ENCODE results near the gene PTPRN2. TPM values are rescaled to one million over a fixed set of nuclear protein-coding genes. Genes with fewer than 3 reads are reported as not detected.
A peak's percentile ranks its signal among the peaks of the same experiment; 100 is the strongest.

Gene PTPRN2
- total and polyA plus RNA-seq, 5 experiments from 2014 or later, result 0.69 to 1.5 (median 0.99) TPM

GRCh38 chr7:157584420-157584819 is 1003.2 kb downstream of the PTPRN2 start:
- H3K27ac Mint-ChIP-seq, result no peak overlapping the region
- POLR2A ChIA-PET, result no interaction called here
- H3K4me1 Mint-ChIP-seq, result peaks cover 3 to 16% (median 11%) of the 10 kb centered on the region in 4 donors
- peak overlapping the region in 4 of 10 donors; percentile 19 to 48 (median 30) for H3K4me3 Mint-ChIP-seq
- H3K9me3 Mint-ChIP-seq, result no peaks in the 10 kb centered on the region
- H3K27me3 Mint-ChIP-seq, result peaks cover 10 to 57% (median 31%) of the 10 kb centered on the region in 5 donors
- no peaks in the 10 kb centered on the region for H3K36me3 Mint-ChIP-seq
- DNase-seq, result no peak
- no peak for ATAC-seq

GRCh38 chr7:157581740-157582139 is 1005.9 kb downstream of the PTPRN2 start:
- Mint-ChIP-seq H3K4me1 (peaks cover 4 to 17% (median 14%) of the 10 kb centered on the region in 4 donors), H3K4me3 (no peak overlapping the region), H3K36me3 (no peaks in the 10 kb centered on the region), H3K27me3 (peaks cover 6 to 44% (median 26%) of the 10 kb centered on the region in 5 donors), H3K27ac (no peak overlapping the region), H3K9me3 (no peaks in the 10 kb centered on the region)
- no peak for ATAC-seq
- DNase-seq, result no peak
- POLR2A ChIA-PET, result no interaction called here

GRCh38 chr7:157580324-157580723 is 1007.3 kb downstream of the PTPRN2 start:
- POLR2A ChIA-PET, result no interaction called here
- ATAC-seq, result no peak

DNA sequence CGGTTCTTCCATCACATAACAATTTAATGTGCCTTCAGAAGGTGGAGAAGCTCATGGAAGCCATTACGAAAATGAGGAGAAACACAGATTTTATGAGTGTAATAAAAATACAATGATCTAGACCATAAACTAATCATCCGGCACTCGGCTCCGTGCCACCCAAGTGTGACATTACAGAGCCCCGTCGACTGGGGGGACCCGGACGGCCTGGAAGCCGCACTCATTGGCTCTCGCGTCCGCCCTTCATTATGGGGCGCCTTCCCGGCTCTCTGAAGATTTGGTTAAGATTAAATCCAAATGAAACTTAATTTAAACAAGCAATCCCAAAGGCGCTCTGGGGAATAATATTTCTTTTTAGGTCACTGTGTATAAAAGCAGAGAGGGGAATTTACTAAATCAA is 1008.2 kb downstream of the PTPRN2 start:
- POLR2A ChIA-PET, result no interaction called here
- no peaks in the 10 kb centered on the region for H3K36me3 Mint-ChIP-seq
- H3K27ac Mint-ChIP-seq, result peak overlapping the region in 1 of 10 donors; percentile 24
- peaks cover 10 to 22% (median 15%) of the 10 kb centered on the region in 4 donors for H3K4me1 Mint-ChIP-seq
- no peak for ATAC-seq
- H3K9me3 Mint-ChIP-seq, result no peaks in the 10 kb centered on the region
- DNase-seq, result no peak
- H3K27me3 Mint-ChIP-seq, result peaks cover 3 to 21% (median 16%) of the 10 kb centered on the region in 5 donors
- H3K4me3 Mint-ChIP-seq, result no peak overlapping the region

More at GRCh38 chr7:157580324-157580723, 1007.3 kb downstream of the PTPRN2 start:
- no peaks in the 10 kb centered on the region for H3K36me3 Mint-ChIP-seq
- no peak overlapping the region for H3K4me3 Mint-ChIP-seq
- no peak for DNase-seq
- H3K9me3 Mint-ChIP-seq, result no peaks in the 10 kb centered on the region
- no peak overlapping the region for H3K27ac Mint-ChIP-seq
- H3K27me3 Mint-ChIP-seq, result peaks cover 3 to 30% (median 20%) of the 10 kb centered on the region in 5 donors
- peaks cover 11 to 27% (median 19%) of the 10 kb centered on the region in 4 donors for H3K4me1 Mint-ChIP-seq

GRCh38 chr7:157577796-157578339 is 1009.8 kb downstream of the PTPRN2 start:
- no peak for ATAC-seq
- DNase-seq, result no peak
- Mint-ChIP-seq H3K36me3 (no peaks in the 10 kb centered on the region), H3K9me3 (no peaks in the 10 kb centered on the region), H3K4me3 (no peak overlapping the region), H3K4me1 (peaks cover 10 to 24% (median 17%) of the 10 kb centered on the region in 4 donors), H3K27me3 (peaks cover 2 to 14% (median 10%) of the 10 kb centered on the region in 5 donors), H3K27ac (peak overlapping the region in 1 of 10 donors; percentile 43)
- POLR2A ChIA-PET, result no interaction called here

DNA sequence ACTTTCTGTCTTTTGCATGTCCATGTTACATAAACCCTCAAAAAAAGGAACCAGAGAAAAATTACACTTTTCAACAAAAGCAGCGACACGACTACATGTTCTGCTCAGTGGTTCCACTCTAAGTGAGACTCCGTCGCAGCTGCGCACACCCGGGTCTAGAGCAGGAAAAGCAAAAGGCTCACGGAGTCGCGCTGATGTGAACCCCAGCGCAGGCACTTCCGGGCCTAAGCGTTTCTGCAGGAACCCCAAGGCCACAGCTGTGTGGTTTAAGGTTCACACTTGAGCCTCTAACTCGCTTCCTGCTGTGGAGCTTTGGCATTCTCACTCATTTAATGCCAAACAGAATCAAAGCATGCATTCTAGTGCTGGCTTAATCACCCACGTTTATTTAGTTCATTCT is 1010.6 kb downstream of the PTPRN2 start:
- Mint-ChIP-seq H3K4me3 (peak overlapping the region; percentile 73 to 91 (median 80)), H3K4me1 (peaks cover 10 to 24% (median 17%) of the 10 kb centered on the region in 4 donors), H3K9me3 (no peaks in the 10 kb centered on the region), H3K36me3 (peaks cover 0 to under 1% (median 0%) of the 10 kb centered on the region in 3 donors), H3K27me3 (peaks cover 0 to 10% (median 6%) of the 10 kb centered on the region in 5 donors), H3K27ac (peak overlapping the region; percentile 83 to 97 (median 94))
- POLR2A ChIA-PET, result interaction anchor here (1.0 to 2.3 kb wide), 4 partner anchors 74 to 106 kb away, joined by 3 to 6 read pairs (median 5); no protein-coding TSS in a partner anchor
- peak in 2 of 10 donors; percentile 7 to 19 for DNase-seq
- peak in 1 of 2 donors; percentile 15 for ATAC-seq

GRCh38 chr7:157576415-157576814 is 1011.2 kb downstream of the PTPRN2 start:
- POLR2A ChIA-PET, result interaction anchor here (0.7 to 2.3 kb wide), 5 partner anchors 11 to 105 kb away, joined by 3 to 6 read pairs (median 4); no protein-coding TSS in a partner anchor

GRCh38 chr7:157575777-157576176 is 1011.8 kb downstream of the PTPRN2 start:
- H3K27ac Mint-ChIP-seq, result peak overlapping the region in 9 of 10 donors; percentile 1 to 97 (median 95)
- DNase-seq, result peak in 1 of 10 donors; percentile 12
- ATAC-seq, result peak; percentile 15 to 28
- peaks cover 0 to 10% (median 0%) of the 10 kb centered on the region in 5 donors for H3K27me3 Mint-ChIP-seq
- POLR2A ChIA-PET, result interaction anchor here (1.4 to 2.3 kb wide), 3 partner anchors 73 to 105 kb away, joined by 4 to 6 read pairs (median 6); no protein-coding TSS in a partner anchor
- H3K36me3 Mint-ChIP-seq, result peaks cover 0 to 5% (median 0%) of the 10 kb centered on the region in 3 donors
- peaks cover 10 to 24% (median 17%) of the 10 kb centered on the region in 4 donors for H3K4me1 Mint-ChIP-seq
- H3K9me3 Mint-ChIP-seq, result no peaks in the 10 kb centered on the region
- peak overlapping the region; percentile 73 to 91 (median 80) for H3K4me3 Mint-ChIP-seq

More at GRCh38 chr7:157576415-157576814, 1011.2 kb downstream of the PTPRN2 start:
- peak; percentile 91 to 94 for ATAC-seq
- Mint-ChIP-seq H3K4me1 (peaks cover 10 to 24% (median 17%) of the 10 kb centered on the region in 4 donors), H3K36me3 (peaks cover 0 to 5% (median 0%) of the 10 kb centered on the region in 3 donors), H3K27me3 (peaks cover 0 to 10% (median 0%) of the 10 kb centered on the region in 5 donors), H3K27ac (peak overlapping the region; percentile 83 to 97 (median 94)), H3K9me3 (no peaks in the 10 kb centered on the region), H3K4me3 (peak overlapping the region; percentile 73 to 91 (median 80))
- peak; percentile 25 to 83 (median 66) for DNase-seq

GRCh38 chr7:157574914-157575586 is 1012.6 kb downstream of the PTPRN2 start:
- H3K27me3 Mint-ChIP-seq, result peaks cover 0 to 10% (median 0%) of the 10 kb centered on the region in 5 donors
- DNase-seq (no peak), ATAC-seq (no peak)
- peaks cover 10 to 24% (median 17%) of the 10 kb centered on the region in 4 donors for H3K4me1 Mint-ChIP-seq
- peak overlapping the region in 4 of 10 donors; percentile 57 to 97 (median 93) for H3K27ac Mint-ChIP-seq
- no peaks in the 10 kb centered on the region for H3K9me3 Mint-ChIP-seq
- peak overlapping the region in 3 of 10 donors; percentile 14 to 89 (median 86) for H3K4me3 Mint-ChIP-seq
- POLR2A ChIA-PET, result interaction anchor here (1.7 to 2.3 kb wide), 2 partner anchors 72 to 104 kb away, joined by 6 read pairs; no protein-coding TSS in a partner anchor
- peaks cover 0 to 5% (median 0%) of the 10 kb centered on the region in 3 donors for H3K36me3 Mint-ChIP-seq

GRCh38 chr7:157574120-157574825 is 1013.4 kb downstream of the PTPRN2 start:
- H3K36me3 Mint-ChIP-seq, result peaks cover 0 to 5% (median 0%) of the 10 kb centered on the region in 3 donors
- POLR2A ChIA-PET, result no interaction called here
- ATAC-seq (no peak), DNase-seq (peak in 1 of 10 donors; percentile 50)
- peak overlapping the region in 2 of 10 donors; percentile 32 to 46 for H3K27ac Mint-ChIP-seq
- H3K27me3 Mint-ChIP-seq, result peaks cover 0 to 10% (median 0%) of the 10 kb centered on the region in 5 donors
- H3K4me3 Mint-ChIP-seq, result no peak overlapping the region
- H3K9me3 Mint-ChIP-seq, result no peaks in the 10 kb centered on the region
- peaks cover 13 to 30% (median 19%) of the 10 kb centered on the region in 4 donors for H3K4me1 Mint-ChIP-seq

- no peak overlapping the region for H3K4me3 Mint-ChIP-seq
- POLR2A ChIA-PET, result no interaction called here
- H3K27ac Mint-ChIP-seq, result no peak overlapping the region
- ATAC-seq (no peak), DNase-seq (no peak)
- no peaks in the 10 kb centered on the region for H3K9me3 Mint-ChIP-seq
- H3K27me3 Mint-ChIP-seq, result peaks cover 0 to 7% (median 0%) of the 10 kb centered on the region in 5 donors
- H3K36me3 Mint-ChIP-seq, result peaks cover 0 to 5% (median 0%) of the 10 kb centered on the region in 3 donors
- peaks cover 20 to 39% (median 30%) of the 10 kb centered on the region in 4 donors for H3K4me1 Mint-ChIP-seq
These were observed 1014.4 kb downstream of the PTPRN2 start for GRCh38 chr7:157573244-157573643.

- Mint-ChIP-seq H3K27ac (no peak overlapping the region), H3K27me3 (peaks cover 0 to 7% (median 0%) of the 10 kb centered on the region in 5 donors), H3K9me3 (no peaks in the 10 kb centered on the region), H3K4me1 (peaks cover 22 to 46% (median 35%) of the 10 kb centered on the region in 4 donors), H3K4me3 (no peak overlapping the region), H3K36me3 (peaks cover 0 to 5% (median 0%) of the 10 kb centered on the region in 3 donors)
- DNase-seq (no peak), ATAC-seq (no peak)
- POLR2A ChIA-PET, result no interaction called here
These were observed 1015.0 kb downstream of the PTPRN2 start for GRCh38 chr7:157572622-157573021.

Measured in naive thymus-derived CD8-positive, alpha-beta T cell (primary cell).